HepG2 (cell line): Measurements from ENCODE around the gene GABRB3. TPM values are rescaled to one million over a fixed set of nuclear protein-coding genes. Genes with fewer than 3 reads are reported as not detected.

Source experiments
- ATAC-seq: fragments of 200-7000 bp; cut with Tn5 transposase; 3 replicates; pipeline ENCODE4 v1.9.1; 2020; ENCODE audit warnings: mild to moderate bottlenecking, moderate library complexity
- BruUV-seq: library from RNA; stranded (reverse); fragments of 400-500 nt; replicated peaks from 2 replicates; lab custom pipeline; 2021; lab: Mats Ljungman, UMichigan
- CTCF ChIA-PET: fragments of 300-600 bp; formaldehyde crosslinking; extraction: SDS; loops from one replicate; lab custom pipeline; 2021; ENCODE audit warnings: low total read pairs, inconsistent platforms, low intra/inter-chr PET ratio; lab: Yijun Ruan, JAX
- POLR2A ChIA-PET: fragments of 350-600 bp; sonication (Branson Sonifier 250); formaldehyde crosslinking; loops from one replicate; lab custom pipeline; 2020; ENCODE audit warnings: antibody characterized with exemption, inconsistent platforms; lab: Yijun Ruan, JAX
- DNase-seq: peaks from one replicate; pipeline ENCODE4 v3.0.0-alpha.2; 2015; ENCODE audit warnings: low spot score
- FAIRE-seq: peaks from 3 replicates; lab custom pipeline; 2011; peaks lifted over from hg19 to GRCh38; lab: Jason Lieb, UNC
- H2AFZ ChIP-seq: one replicate; pipeline ENCODE4 v1.6.1; 2011; ENCODE audit warnings: low read length, inconsistent platforms
- H3K27ac ChIP-seq: fragments of 300-600 bp; 3 replicates; pipeline ENCODE4 v1.8.0; 2011; ENCODE audit warnings: mixed run types, mild to moderate bottlenecking, mixed read lengths, low read length, inconsistent platforms; ENCODE audit not compliant: insufficient read depth; ENCODE audit errors: extremely low read length
- H3K27me3 ChIP-seq, 2 experiments: fragments of 200-600 bp in 1 of 2; 2 replicates in 1 of 2; 3 replicates in 1 of 2; pipeline versions ENCODE4 v1.6.0 to v1.8.0; 2011; ENCODE audit warnings: low read length in 2 of 2, mild to moderate bottlenecking in 2 of 2, moderate library complexity in 2 of 2, inconsistent platforms in 1 of 2; ENCODE audit not compliant: insufficient read depth in 2 of 2, control insufficient read depth in 1 of 2
- H3K36me3 ChIP-seq, 2 experiments: fragments of 200-600 bp in 1 of 2; replicated peaks in 1 of 2; 2 replicates in 1 of 2; 3 replicates in 1 of 2; pipeline versions ENCODE4 v1.5.1 to v1.8.0; 2011; ENCODE audit warnings: low read length in 2 of 2, inconsistent platforms in 1 of 2; ENCODE audit not compliant: insufficient read depth in 2 of 2, control insufficient read depth in 1 of 2
- H3K4me1 ChIP-seq: 2 replicates; pipeline ENCODE4 v1.5.1; 2012; ENCODE audit warnings: low read length, inconsistent platforms; ENCODE audit not compliant: insufficient read depth
- H3K4me2 ChIP-seq: 2 replicates; pipeline ENCODE4 v1.6.0; 2011; ENCODE audit warnings: low read depth, low read length, inconsistent platforms
- H3K4me3 ChIP-seq, 3 experiments: fragments of 200-600 bp in 1 of 3; sonication (generic), shearing (Covaris generic) in 1 of 3; replicated peaks in 1 of 3; 2 replicates each; pipeline ENCODE4 v1.5.1; 2011 to 2016; ENCODE audit warnings: low read length in 3 of 3, inconsistent platforms in 2 of 3, low read depth in 2 of 3, mild to moderate bottlenecking in 2 of 3, control low read depth in 1 of 3, mixed read lengths in 1 of 3; ENCODE audit not compliant: insufficient read depth in 1 of 3
- H3K79me2 ChIP-seq: one replicate; pipeline ENCODE4 v1.6.1; 2011; ENCODE audit warnings: low read length, inconsistent platforms; ENCODE audit not compliant: insufficient read depth
- H3K9ac ChIP-seq: 2 replicates; pipeline ENCODE4 v1.6.0; 2011; ENCODE audit warnings: mild to moderate bottlenecking, low read depth, low read length, inconsistent platforms; ENCODE audit not compliant: insufficient read depth
- H3K9me3 ChIP-seq: 2 replicates; pipeline ENCODE4 v1.5.1; 2012; ENCODE audit warnings: mild to moderate bottlenecking, low read length
- H4K20me1 ChIP-seq: 2 replicates; pipeline ENCODE4 v1.6.0; 2011; ENCODE audit warnings: inconsistent platforms, mild to moderate bottlenecking, low read length, moderate library complexity; ENCODE audit not compliant: insufficient read depth
- ARID2 ChIP-seq: sonication (generic); formaldehyde crosslinking; IDR thresholded peaks from 2 replicates; pipeline ENCODE4 v1.8.1; 2022; ENCODE audit warnings: mild to moderate bottlenecking, missing genetic modification reagents, borderline replicate concordance
- FOXO4 ChIP-seq: sonication (generic); formaldehyde crosslinking; conservative IDR thresholded peaks from 2 replicates; pipeline ENCODE4 v1.8.1; 2023; ENCODE audit warnings: missing genetic modification reagents
- HMGA1 ChIP-seq: sonication (generic); formaldehyde crosslinking; conservative IDR thresholded peaks from 2 replicates; pipeline ENCODE4 v1.4.0; 2020; ENCODE audit warnings: missing genetic modification reagents
- HNF1B ChIP-seq: sonication (generic); formaldehyde crosslinking; IDR thresholded peaks from 2 replicates; pipeline ENCODE4 v1.5.1; 2020; ENCODE audit warnings: mild to moderate bottlenecking, moderate library complexity, missing genetic modification reagents
- TEAD2 ChIP-seq: sonication (generic); formaldehyde crosslinking; IDR thresholded peaks from 2 replicates; pipeline ENCODE4 v1.9.0; 2021; ENCODE audit warnings: missing genetic modification reagents
- ZFAT ChIP-seq: sonication (generic); formaldehyde crosslinking; conservative IDR thresholded peaks from 2 replicates; pipeline ENCODE4 v1.8.1; 2023; ENCODE audit warnings: missing genetic modification reagents, inconsistent platforms
- ZNF317 ChIP-seq: sonication (generic); formaldehyde crosslinking; IDR thresholded peaks from 2 replicates; pipeline ENCODE4 v1.5.0; 2020; ENCODE audit warnings: mild to moderate bottlenecking, missing genetic modification reagents
- WGBS: methylation state at CpG from one replicate; pipeline ENCODE4 v1.1.6; 2017; ENCODE audit warnings: low lambda C conversion rate; 5-methylcytosine and 5-hydroxymethylcytosine counted together
- in situ Hi-C: cut with HindIII; loops from 2 replicates; pipeline ENCODE4 v1.10.0; 2017; ENCODE audit warnings: low pct_unique_long_range_greater_than_20kb; ENCODE audit not compliant: extremely low pct_ligation_motif_present
- intact Hi-C: fragments of 100-400 bp; cut with micrococcal nuclease; formaldehyde crosslinking; loops from one replicate; pipeline ENCODE4 v1.10.0; 2022; ENCODE audit not compliant: unreplicated experiment
- polyA plus RNA-seq, 8 experiments: library from polyadenylated mRNA; depleted of rRNA in 3 of 8; stranded (reverse) in 7 of 8; unstranded in 1 of 8; fragments of >200 nt; fragmentation: Illumina TruSeq in 4 of 8; extraction: Trizol in 4 of 8; gene quantifications; 2 replicates each; pipeline versions ENCODE4 v1.2.1 to v1.2.3, GENCODE V29; 2011 to 2016; ENCODE audit warnings: low read depth in 4 of 8, missing spikeins in 1 of 8, mixed read lengths in 1 of 8; ENCODE audit not compliant: insufficient read depth in 1 of 8
- total RNA-seq, 5 experiments: library from RNA; depleted of rRNA; stranded (reverse); fragments of >200 nt; fragmentation: Illumina TruSeq; extraction: Trizol; gene quantifications; 2 replicates each; pipeline ENCODE4 v1.2.3, GENCODE V29; 2016; ENCODE audit warnings: low read depth in 1 of 5
- TF ChIP-seq, protein P1 (sequence below): sonication (generic); formaldehyde crosslinking; conservative IDR thresholded peaks from 2 replicates; pipeline ENCODE4 v1.4.0; 2020; ENCODE audit warnings: missing genetic modification reagents
- TF ChIP-seq, protein P2 (sequence below): sonication (generic); formaldehyde crosslinking; IDR thresholded peaks from 2 replicates; pipeline ENCODE4 v1.8.0; 2023; ENCODE audit warnings: mild to moderate bottlenecking, missing genetic modification reagents

Gene GABRB3
- total and polyA plus RNA-seq, 2 of the 13 experiments (the other 11 are each of a cell fraction or from before 2014, with no cell fraction given), result not detected

DNA sequence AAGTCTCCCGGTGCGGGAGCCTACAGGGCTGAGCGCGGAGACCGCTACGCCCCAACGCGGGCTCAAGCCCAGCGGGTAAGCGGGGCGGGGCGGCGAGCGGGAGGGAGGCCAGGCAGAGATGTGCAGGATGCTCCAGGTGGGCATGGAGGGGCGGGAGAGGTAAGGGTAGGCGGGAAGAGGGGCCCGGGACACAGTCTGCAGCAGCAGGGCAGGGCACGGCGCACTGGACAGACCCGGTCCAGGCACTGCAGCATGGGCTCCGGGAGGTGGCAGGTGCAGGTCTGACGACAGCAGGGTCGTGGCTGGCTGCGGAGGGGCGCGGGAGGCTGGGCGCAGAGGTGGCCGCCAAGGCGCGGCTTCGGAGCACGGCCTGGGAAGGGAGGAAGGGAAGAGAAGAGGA is 102.8 kb downstream of the GABRB3 start:
- BruUV-seq, result no TSS peak
- H4K20me1 ChIP-seq, result no peaks in the 10 kb centered on the region
- no peak overlapping the region for H3K9ac ChIP-seq
- FAIRE-seq, result no peak
- H3K4me3 ChIP-seq, result no peak overlapping the region
- no peak overlapping the region for H2AFZ ChIP-seq
- H3K27ac ChIP-seq, result no peak overlapping the region
- ChIA-PET CTCF (no interaction called here), POLR2A (no interaction called here)
- intact Hi-C loops (no loop called here), in situ Hi-C loops (no loop called here)
- H3K36me3 ChIP-seq, result no peaks in the 10 kb centered on the region
- peaks cover 57% of the 10 kb centered on the region for H3K9me3 ChIP-seq
- 56% methylated on average over 18 of the region's 32 CpGs for WGBS
- no peak overlapping the region for H3K4me2 ChIP-seq
- no peaks in the 10 kb centered on the region for H3K79me2 ChIP-seq
- no peaks in the 10 kb centered on the region for H3K4me1 ChIP-seq
- H3K27me3 ChIP-seq, result no peaks in the 10 kb centered on the region
- no peak for ATAC-seq
- no peak for DNase-seq
- TF ChIP-seq, protein P1, sequence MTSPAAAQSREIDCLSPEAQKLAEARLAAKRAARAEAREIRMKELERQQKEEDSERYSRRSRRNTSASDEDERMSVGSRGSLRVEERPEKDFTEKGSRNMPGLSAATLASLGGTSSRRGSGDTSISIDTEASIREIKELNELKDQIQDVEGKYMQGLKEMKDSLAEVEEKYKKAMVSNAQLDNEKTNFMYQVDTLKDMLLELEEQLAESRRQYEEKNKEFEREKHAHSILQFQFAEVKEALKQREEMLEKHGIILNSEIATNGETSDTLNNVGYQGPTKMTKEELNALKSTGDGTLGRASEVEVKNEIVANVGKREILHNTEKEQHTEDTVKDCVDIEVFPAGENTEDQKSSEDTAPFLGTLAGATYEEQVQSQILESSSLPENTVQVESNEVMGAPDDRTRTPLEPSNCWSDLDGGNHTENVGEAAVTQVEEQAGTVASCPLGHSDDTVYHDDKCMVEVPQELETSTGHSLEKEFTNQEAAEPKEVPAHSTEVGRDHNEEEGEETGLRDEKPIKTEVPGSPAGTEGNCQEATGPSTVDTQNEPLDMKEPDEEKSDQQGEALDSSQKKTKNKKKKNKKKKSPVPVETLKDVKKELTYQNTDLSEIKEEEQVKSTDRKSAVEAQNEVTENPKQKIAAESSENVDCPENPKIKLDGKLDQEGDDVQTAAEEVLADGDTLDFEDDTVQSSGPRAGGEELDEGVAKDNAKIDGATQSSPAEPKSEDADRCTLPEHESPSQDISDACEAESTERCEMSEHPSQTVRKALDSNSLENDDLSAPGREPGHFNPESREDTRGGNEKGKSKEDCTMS (CRISPR knock-in tag), result no peak
- TF ChIP-seq ARID2 (CRISPR knock-in tag) (no peak), FOXO4 (CRISPR knock-in tag) (no peak), HMGA1 (CRISPR knock-in tag) (no peak), ZFAT (no peak), TEAD2 (CRISPR knock-in tag) (no peak), HNF1B (no peak), ZNF317 (no peak)
- TF ChIP-seq, protein P2, sequence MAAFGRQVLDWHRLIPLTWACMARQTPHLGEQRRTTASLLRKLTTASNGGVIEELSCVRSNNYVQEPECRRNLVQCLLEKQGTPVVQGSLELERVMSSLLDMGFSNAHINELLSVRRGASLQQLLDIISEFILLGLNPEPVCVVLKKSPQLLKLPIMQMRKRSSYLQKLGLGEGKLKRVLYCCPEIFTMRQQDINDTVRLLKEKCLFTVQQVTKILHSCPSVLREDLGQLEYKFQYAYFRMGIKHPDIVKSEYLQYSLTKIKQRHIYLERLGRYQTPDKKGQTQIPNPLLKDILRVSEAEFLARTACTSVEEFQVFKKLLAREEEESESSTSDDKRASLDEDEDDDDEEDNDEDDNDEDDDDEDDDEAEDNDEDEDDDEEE, result no peak
